Measurements from ENCODE around the gene CHN2.

Gene CHN2

DNA sequence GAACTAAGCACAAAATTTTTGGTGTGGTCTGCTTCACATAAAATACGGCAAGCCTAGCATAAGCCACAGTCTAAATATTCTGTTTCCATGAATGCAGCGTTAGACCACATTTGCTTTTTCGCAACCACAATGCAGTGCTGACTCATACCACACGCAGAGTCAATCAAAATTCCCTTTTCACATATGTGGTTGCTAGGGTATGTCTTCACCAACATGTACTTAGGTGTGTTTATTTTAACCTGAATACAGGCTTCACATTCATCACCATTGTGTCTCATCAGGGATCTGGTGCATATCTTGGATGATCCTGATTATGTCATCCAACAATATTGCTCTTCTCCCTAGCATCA lies 90.8 kb downstream of the CHN2 start:
- Histone ChIP-seq H3K27me3 (ENCODE audit: insufficient read depth, low read depth, severe bottlenecking) (no peaks in the 10 kb centered on the region), H3K4me3 (ENCODE audit: low read depth, low read length) (no peak overlapping the region), H3K36me3 (no peaks in the 10 kb centered on the region), H3K9me3 (ENCODE audit: severe bottlenecking) (no peaks in the 10 kb centered on the region), H3K27ac (no peak overlapping the region)
- DNase-seq, result no peak
- TF ChIP-seq, protein P1, sequence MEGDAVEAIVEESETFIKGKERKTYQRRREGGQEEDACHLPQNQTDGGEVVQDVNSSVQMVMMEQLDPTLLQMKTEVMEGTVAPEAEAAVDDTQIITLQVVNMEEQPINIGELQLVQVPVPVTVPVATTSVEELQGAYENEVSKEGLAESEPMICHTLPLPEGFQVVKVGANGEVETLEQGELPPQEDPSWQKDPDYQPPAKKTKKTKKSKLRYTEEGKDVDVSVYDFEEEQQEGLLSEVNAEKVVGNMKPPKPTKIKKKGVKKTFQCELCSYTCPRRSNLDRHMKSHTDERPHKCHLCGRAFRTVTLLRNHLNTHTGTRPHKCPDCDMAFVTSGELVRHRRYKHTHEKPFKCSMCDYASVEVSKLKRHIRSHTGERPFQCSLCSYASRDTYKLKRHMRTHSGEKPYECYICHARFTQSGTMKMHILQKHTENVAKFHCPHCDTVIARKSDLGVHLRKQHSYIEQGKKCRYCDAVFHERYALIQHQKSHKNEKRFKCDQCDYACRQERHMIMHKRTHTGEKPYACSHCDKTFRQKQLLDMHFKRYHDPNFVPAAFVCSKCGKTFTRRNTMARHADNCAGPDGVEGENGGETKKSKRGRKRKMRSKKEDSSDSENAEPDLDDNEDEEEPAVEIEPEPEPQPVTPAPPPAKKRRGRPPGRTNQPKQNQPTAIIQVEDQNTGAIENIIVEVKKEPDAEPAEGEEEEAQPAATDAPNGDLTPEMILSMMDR (IDR thresholded peaks at IDR 0.05; ENCODE audit: low read depth, low read length), result no peak

DNA sequence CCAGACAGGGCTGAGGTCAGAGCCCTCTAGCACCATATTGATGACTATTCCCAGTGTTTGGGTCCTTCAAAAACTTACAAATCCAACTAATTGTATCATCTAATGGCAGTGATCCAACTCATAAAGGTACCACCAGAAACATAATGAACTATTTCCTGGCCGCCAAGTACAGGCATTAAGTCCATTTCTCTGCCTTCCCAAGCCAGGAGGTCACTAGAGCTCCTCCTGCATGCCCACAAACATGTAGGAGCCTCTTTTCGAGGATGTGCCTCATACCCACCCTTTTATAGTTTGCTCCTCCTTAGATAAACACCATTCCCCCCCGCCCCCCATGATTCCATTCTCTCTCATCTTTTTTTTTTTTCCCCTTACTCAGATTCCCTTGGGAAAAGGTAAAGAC lies 91.3 kb downstream of the CHN2 start:
- H3K27ac ChIP-seq, result no peak overlapping the region
- no peaks in the 10 kb centered on the region for H3K36me3 ChIP-seq
- TF ChIP-seq, protein P1 (IDR thresholded peaks at IDR 0.05; ENCODE audit: low read depth, low read length), result no peak
- no peak for DNase-seq
- H3K4me3 ChIP-seq (ENCODE audit: low read depth, low read length), result no peak overlapping the region
- no peaks in the 10 kb centered on the region for H3K9me3 ChIP-seq (ENCODE audit: severe bottlenecking)
- H3K27me3 ChIP-seq (ENCODE audit: insufficient read depth, low read depth, severe bottlenecking), result no peaks in the 10 kb centered on the region

DNA sequence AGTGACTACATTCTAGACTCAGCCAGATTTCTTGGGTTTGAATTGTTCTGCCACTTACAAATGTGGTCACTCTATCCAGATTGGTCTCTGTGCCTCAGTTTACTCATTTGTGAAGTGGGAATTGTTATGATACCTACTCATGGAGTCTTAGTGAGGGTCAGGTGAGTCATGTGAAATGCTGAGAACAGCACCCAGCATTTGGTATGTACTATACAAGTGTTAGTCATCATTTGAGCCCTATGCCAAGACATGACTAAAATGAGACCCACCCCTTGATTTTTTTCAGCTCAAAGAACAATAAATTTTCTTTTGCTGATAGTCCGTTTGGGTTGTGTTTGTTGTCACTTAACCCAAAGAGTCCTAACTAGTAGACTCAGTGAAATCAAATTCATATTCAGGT lies 92.8 kb downstream of the CHN2 start:
- Histone ChIP-seq H3K9me3 (ENCODE audit: severe bottlenecking) (no peaks in the 10 kb centered on the region), H3K36me3 (no peaks in the 10 kb centered on the region), H3K27ac (no peak overlapping the region), H3K4me3 (ENCODE audit: low read depth, low read length) (no peak overlapping the region), H3K27me3 (ENCODE audit: insufficient read depth, low read depth, severe bottlenecking) (no peaks in the 10 kb centered on the region)
- TF ChIP-seq, protein P1 (IDR thresholded peaks at IDR 0.05; ENCODE audit: low read depth, low read length), result no peak
- no peak for DNase-seq

DNA sequence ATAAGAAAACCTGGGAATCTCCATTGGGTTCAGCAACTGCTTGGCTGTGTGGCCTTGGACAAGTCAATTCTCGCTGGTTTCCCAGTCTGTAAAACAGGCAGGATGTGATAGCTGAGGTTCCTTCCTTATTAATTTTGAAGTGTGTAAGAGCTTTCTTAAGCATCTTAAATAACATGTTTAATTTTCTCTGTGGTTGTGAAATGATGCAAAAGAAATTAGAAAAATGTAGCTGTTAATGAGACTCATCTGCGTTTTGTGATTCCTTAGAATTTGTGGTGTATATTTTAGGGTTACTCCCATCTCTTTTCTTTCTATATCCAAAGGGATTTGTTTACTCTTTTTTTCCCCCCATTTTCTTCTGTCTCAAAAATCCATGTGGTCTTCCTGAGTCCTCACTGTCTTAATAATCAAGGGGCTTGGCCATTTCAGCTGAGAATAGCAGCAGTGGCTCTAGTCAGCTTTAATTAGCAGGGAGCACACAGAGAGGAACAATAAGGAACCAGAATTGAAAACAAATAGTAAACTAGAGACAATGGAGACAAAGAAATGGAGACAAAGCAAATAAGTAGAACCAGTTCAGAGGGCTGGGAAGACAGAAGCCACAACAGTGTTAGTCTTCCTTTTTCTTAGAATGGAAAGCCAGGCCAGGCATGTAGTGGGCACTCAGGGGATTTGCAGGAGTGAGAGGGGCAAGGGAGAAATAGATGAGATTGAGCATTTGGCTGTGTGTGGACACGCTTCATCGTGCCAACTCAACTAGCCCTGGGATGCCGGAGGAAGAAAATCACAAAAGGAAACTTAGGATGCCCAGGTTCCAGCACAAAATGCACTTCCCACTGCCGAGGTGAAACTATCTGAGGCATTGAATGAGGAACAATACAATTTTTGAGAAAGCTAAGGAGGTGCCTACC lies 93.9 kb downstream of the CHN2 start:
- no peak overlapping the region for H3K4me3 ChIP-seq (ENCODE audit: low read depth, low read length)
- TF ChIP-seq, protein P1 (IDR thresholded peaks at IDR 0.05; ENCODE audit: low read depth, low read length), result no peak
- no peak for DNase-seq
- peak overlapping the region; percentile 79 for H3K27ac ChIP-seq
- no peaks in the 10 kb centered on the region for H3K36me3 ChIP-seq
- no peaks in the 10 kb centered on the region for H3K27me3 ChIP-seq (ENCODE audit: insufficient read depth, low read depth, severe bottlenecking)
- H3K9me3 ChIP-seq (ENCODE audit: severe bottlenecking), result no peaks in the 10 kb centered on the region

DNA sequence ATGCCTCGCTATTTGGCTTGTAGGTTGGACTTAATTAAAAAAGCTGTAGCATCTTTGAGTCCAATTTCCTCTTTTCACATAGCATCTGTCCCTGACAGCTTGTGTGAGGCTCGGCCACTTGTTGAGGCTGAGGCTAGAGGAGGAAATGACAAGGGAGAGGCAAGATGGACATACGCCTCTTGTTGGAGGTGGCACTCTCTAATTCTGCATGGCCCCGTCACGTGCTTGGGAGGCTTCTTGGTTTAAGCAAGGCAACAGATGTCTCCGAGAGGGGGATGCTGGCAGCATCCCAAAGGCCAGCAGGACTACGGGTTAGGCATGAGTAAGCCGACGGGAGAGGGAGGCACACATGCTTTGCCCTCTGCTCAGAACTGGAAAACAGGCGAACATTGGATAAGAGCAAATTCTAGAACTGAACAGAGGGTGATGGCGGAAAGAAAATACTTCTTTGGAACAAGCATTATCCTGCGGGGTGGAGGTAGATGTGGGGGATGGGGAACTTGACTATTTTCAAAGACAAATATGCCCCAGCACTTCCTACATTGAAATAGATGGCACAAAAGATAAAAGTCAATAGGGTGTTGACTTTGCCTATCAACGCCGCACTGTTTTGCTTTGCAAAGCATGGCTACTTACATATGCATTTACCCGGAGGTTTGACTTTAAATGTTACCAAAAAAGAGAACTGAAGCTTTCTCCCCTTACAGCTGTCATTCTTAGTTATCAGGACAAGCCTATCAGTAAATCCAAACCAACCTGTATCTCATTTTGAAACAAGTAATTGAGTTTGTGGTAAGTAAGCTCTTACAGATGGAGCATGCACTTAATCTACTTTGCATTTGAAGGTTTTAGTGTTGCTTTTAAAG lies 94.8 kb downstream of the CHN2 start:
- peak overlapping the region; percentile 79 for H3K27ac ChIP-seq
- DNase-seq, result peak; percentile 96
- no peaks in the 10 kb centered on the region for H3K27me3 ChIP-seq (ENCODE audit: insufficient read depth, low read depth, severe bottlenecking)
- H3K4me3 ChIP-seq (ENCODE audit: low read depth, low read length), result peak overlapping the region; percentile 5; the same call in 1 of the 2 replicates
- H3K9me3 ChIP-seq (ENCODE audit: severe bottlenecking), result no peaks in the 10 kb centered on the region
- TF ChIP-seq, protein P1 (IDR thresholded peaks at IDR 0.05; ENCODE audit: low read depth, low read length), result no peak
- no peaks in the 10 kb centered on the region for H3K36me3 ChIP-seq

Measured in WERI-Rb-1 (cell line).